HEK293 (cell line): ENCODE measurements around the gene KCNJ14.
A peak's percentile ranks its signal among the peaks of the same experiment; 100 is the strongest.

Experiments used
- CTCF ChIA-PET: fragments of 350-600 bp; formaldehyde crosslinking; extraction: SDS; loops from one replicate; lab custom pipeline; 2021; ENCODE audit warnings: antibody characterized with exemption; lab: Yijun Ruan, JAX
- POLR2A ChIA-PET: fragments of 300-600 bp; formaldehyde crosslinking; extraction: SDS; loops from one replicate; lab custom pipeline; 2020; ENCODE audit warnings: antibody characterized with exemption, inconsistent platforms; lab: Yijun Ruan, JAX
- H3K27ac ChIP-seq: fragments of 200-500 bp; sonication (Bioruptor generic); 2 replicates; pipeline ENCODE4 v1.5.1; 2014; ENCODE audit warnings: low read depth, low read length, control low read depth, inconsistent platforms; ENCODE audit errors: extremely low read depth
- H3K36me3 ChIP-seq, 2 experiments: fragments of 200-500 bp in 1 of 2; sonication (Bioruptor generic) in 1 of 2; 1 replicate in 1 of 2; 2 replicates in 1 of 2; pipeline ENCODE4 v1.5.1; 2014 to 2017; ENCODE audit warnings: inconsistent platforms in 2 of 2, low read length in 2 of 2; ENCODE audit not compliant: control insufficient read depth in 2 of 2, insufficient read depth in 1 of 2
- H3K4me1 ChIP-seq: fragments of 200-500 bp; sonication (Bioruptor generic); 2 replicates; pipeline ENCODE4 v1.5.1; 2014; ENCODE audit warnings: mild to moderate bottlenecking, low read length, inconsistent platforms; ENCODE audit not compliant: control insufficient read depth, insufficient read depth
- H3K4me3 ChIP-seq: 2 replicates; pipeline ENCODE4 v1.5.1; 2011; ENCODE audit warnings: low read depth, mild to moderate bottlenecking, control low read depth, low read length, moderate library complexity
- H3K9me3 ChIP-seq: fragments of 200-500 bp; sonication (Bioruptor generic); 2 replicates; pipeline ENCODE4 v1.5.1; 2014; ENCODE audit warnings: low read depth, low read length, inconsistent platforms; ENCODE audit not compliant: control insufficient read depth, insufficient read depth
- HOXD13 ChIP-seq: sonication (generic); formaldehyde crosslinking; IDR thresholded peaks from 2 replicates; pipeline ENCODE4 v1.8.0; 2022; ENCODE audit warnings: missing genetic modification reagents, borderline replicate concordance
- KLF7 ChIP-seq: fragments of 450-650 bp; formaldehyde crosslinking; IDR thresholded peaks from 2 replicates; pipeline ENCODE4 v1.5.1; 2016; ENCODE audit warnings: missing biosample characterization, missing genetic modification characterization, borderline replicate concordance
- KLF9 ChIP-seq: fragments of 450-650 bp; formaldehyde crosslinking; IDR thresholded peaks from 2 replicates; pipeline ENCODE4 v1.5.1; 2016; ENCODE audit warnings: missing biosample characterization, missing genetic modification characterization, low read depth
- MZF1 ChIP-seq: fragments of 450-650 bp; formaldehyde crosslinking; IDR thresholded peaks from 2 replicates; pipeline ENCODE4 v1.5.1; 2017; ENCODE audit warnings: missing biosample characterization, missing genetic modification characterization, borderline replicate concordance
- SETDB1 ChIP-seq: IDR thresholded peaks from one replicate; pipeline ENCODE4 v1.6.1; 2017; ENCODE audit warnings: mild to moderate bottlenecking, low read length, moderate library complexity, mixed read lengths; ENCODE audit not compliant: insufficient read length
- SP2 ChIP-seq: fragments of 450-650 bp; formaldehyde crosslinking; IDR thresholded peaks from 2 replicates; pipeline ENCODE4 v1.5.1; 2016; ENCODE audit warnings: missing biosample characterization, missing genetic modification characterization
- ZBTB17 ChIP-seq: fragments of 450-650 bp; formaldehyde crosslinking; IDR thresholded peaks from 2 replicates; pipeline ENCODE4 v1.5.1; 2016; ENCODE audit warnings: missing biosample characterization, missing genetic modification characterization
- ZNF175 ChIP-seq: fragments of 450-650 bp; formaldehyde crosslinking; IDR thresholded peaks from 2 replicates; pipeline ENCODE4 v1.5.1; 2016; ENCODE audit warnings: missing biosample characterization, missing genetic modification characterization
- ZNF239 ChIP-seq: fragments of 450-650 bp; formaldehyde crosslinking; IDR thresholded peaks from 2 replicates; pipeline ENCODE4 v1.5.1; 2016; ENCODE audit warnings: missing biosample characterization, missing genetic modification characterization
- ZNF311 ChIP-seq: fragments of 450-650 bp; formaldehyde crosslinking; IDR thresholded peaks from 2 replicates; pipeline ENCODE4 v1.5.1; 2017; ENCODE audit warnings: missing biosample characterization, missing genetic modification characterization, borderline replicate concordance
- ZNF366 ChIP-seq: fragments of 450-650 bp; formaldehyde crosslinking; conservative IDR thresholded peaks from 2 replicates; pipeline ENCODE4 v1.5.1; 2016; ENCODE audit warnings: missing biosample characterization, missing genetic modification characterization
- ZNF391 ChIP-seq: fragments of 450-650 bp; formaldehyde crosslinking; IDR thresholded peaks from 2 replicates; pipeline ENCODE4 v1.5.1; 2016; ENCODE audit warnings: low read depth, missing biosample characterization, missing genetic modification characterization, borderline replicate concordance
- ZNF558 ChIP-seq: fragments of 450-650 bp; formaldehyde crosslinking; IDR thresholded peaks from 2 replicates; pipeline ENCODE4 v1.5.1; 2016; ENCODE audit warnings: missing biosample characterization, missing genetic modification characterization
- ZNF596 ChIP-seq: fragments of 450-650 bp; IDR thresholded peaks from 2 replicates; pipeline ENCODE4 v1.5.0; 2018; ENCODE audit warnings: missing biosample characterization, mild to moderate bottlenecking, missing genetic modification characterization, moderate library complexity
- ZNF670 ChIP-seq: fragments of 450-650 bp; formaldehyde crosslinking; IDR thresholded peaks from 2 replicates; pipeline ENCODE4 v1.5.1; 2016; ENCODE audit warnings: missing biosample characterization, missing genetic modification characterization, low read depth
- ZNF830 ChIP-seq: fragments of 450-650 bp; IDR thresholded peaks from 2 replicates; pipeline ENCODE4 v1.5.0; 2018; ENCODE audit warnings: missing biosample characterization, missing genetic modification characterization, low read depth, mild to moderate bottlenecking, moderate library complexity
- TF ChIP-seq, protein P1 (sequence below): sonication (generic); formaldehyde crosslinking; IDR thresholded peaks from 2 replicates; pipeline ENCODE4 v1.8.1; 2022; ENCODE audit warnings: mild to moderate bottlenecking, moderate library complexity, missing genetic modification reagents
- TF ChIP-seq, protein P2 (sequence below): IDR thresholded peaks from 2 replicates; pipeline ENCODE4 v1.6.1; 2011; ENCODE audit warnings: mild to moderate bottlenecking, low read depth, low read length, borderline replicate concordance
- TF ChIP-seq, protein P3 (sequence below): fragments of 450-650 bp; formaldehyde crosslinking; IDR thresholded peaks from 2 replicates; pipeline ENCODE4 v1.5.1; 2016; ENCODE audit warnings: missing biosample characterization, missing genetic modification characterization
- TF ChIP-seq, protein P4 (sequence below): fragments of 450-650 bp; formaldehyde crosslinking; IDR thresholded peaks from 2 replicates; pipeline ENCODE4 v1.5.0; 2017; ENCODE audit warnings: missing biosample characterization, missing genetic modification characterization, borderline replicate concordance
- TF ChIP-seq, protein P5 (sequence below): fragments of 450-650 bp; formaldehyde crosslinking; IDR thresholded peaks from 2 replicates; pipeline ENCODE4 v1.5.1; 2016; ENCODE audit warnings: missing biosample characterization, missing genetic modification characterization, borderline replicate concordance
- TF ChIP-seq, protein P6 (sequence below): fragments of 450-650 bp; formaldehyde crosslinking; IDR thresholded peaks from 2 replicates; pipeline ENCODE4 v1.5.1; 2016; ENCODE audit warnings: missing biosample characterization, missing genetic modification characterization, low read depth
- TF ChIP-seq, protein P7 (sequence below): fragments of 450-650 bp; IDR thresholded peaks from 2 replicates; pipeline ENCODE4 v1.5.1; 2018; ENCODE audit warnings: missing biosample characterization, missing genetic modification characterization

The KCNJ14 gene

DNA sequence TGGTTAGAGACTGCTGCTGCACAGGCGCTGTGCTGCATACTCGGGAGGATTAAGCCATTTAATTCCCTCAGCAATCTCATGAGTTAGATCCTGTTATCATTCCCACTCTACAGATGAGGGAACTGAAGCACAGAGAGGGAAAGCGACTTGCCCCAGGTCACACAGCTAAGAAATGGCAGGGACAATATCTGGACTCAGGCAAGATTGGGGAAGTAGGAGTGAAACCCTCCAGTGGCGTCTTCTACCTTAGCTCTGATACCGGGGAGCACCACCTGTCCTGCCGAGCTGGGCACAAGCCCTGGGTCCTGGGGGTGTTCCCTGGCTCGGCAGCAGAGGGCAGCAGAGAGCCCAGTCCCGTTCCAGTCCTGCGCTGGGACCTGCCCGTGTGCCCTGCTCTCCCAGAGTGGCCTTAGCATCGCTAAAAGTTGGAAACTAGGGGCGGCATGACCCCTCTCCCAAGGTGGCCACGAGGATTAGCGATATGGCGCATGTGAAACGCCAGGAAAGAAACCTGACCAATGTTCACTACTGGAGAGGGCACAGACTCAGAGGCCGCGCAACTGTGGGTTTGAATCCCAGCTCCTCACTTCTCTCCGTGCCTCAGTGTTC, 34.3 kb downstream of the KCNJ14 start (continued):
- TF ChIP-seq, protein P1, sequence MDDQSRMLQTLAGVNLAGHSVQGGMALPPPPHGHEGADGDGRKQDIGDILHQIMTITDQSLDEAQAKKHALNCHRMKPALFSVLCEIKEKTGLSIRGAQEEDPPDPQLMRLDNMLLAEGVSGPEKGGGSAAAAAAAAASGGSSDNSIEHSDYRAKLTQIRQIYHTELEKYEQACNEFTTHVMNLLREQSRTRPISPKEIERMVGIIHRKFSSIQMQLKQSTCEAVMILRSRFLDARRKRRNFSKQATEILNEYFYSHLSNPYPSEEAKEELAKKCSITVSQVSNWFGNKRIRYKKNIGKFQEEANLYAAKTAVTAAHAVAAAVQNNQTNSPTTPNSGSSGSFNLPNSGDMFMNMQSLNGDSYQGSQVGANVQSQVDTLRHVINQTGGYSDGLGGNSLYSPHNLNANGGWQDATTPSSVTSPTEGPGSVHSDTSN (CRISPR knock-in tag): no peak

DNA sequence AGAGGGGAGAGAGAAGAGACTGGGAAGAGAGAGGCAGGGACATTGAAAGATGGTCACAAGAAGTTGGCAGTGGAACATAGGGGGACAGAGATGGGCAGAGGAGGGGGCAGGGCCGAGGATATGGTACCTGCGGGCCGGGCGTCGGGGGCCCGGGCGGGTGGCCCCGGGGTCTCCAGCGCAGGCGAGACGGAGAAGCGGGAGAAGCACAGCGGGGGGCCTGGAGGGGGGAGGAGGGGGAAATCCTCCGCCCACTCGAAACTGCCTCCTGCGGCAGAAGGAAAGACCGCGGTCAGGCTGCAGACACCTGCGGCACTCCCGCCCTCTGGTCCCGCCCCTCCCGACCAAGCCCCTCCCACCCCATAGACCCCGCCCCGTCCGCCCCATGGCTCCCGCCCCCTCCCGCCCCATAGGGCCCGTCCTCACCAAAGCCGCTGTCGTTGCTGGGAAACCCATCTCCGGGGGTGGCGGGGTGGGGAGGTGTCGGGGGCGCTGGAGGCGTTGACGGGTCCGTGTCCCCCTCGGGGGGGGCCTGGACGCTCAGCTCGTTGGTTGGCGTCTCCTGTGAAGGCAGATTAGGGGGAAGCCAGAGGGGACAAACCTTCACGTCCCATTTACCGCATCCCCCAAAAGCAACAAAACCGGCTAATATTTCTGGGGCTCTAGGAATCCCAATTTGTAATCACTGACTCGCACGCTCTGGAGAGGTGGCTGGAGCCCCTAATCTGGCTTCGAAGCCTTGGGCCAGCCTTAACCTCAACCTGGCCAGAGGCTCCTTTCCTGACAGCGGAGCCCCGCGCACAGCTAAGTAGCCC, 35.8 kb downstream of the KCNJ14 start:
- POLR2A ChIA-PET: interaction anchor here (0.6 to 1.9 kb wide), 3 partner anchors 93 to 170 kb away, joined by 3 to 15 read pairs (median 5); no protein-coding TSS in a partner anchor
- peak overlapping the region; percentile 11; the same call in 1 of the 2 replicates for H3K4me3 ChIP-seq
- H3K4me1 ChIP-seq: peaks cover 6% of the 10 kb centered on the region
- H3K9me3 ChIP-seq: no peaks in the 10 kb centered on the region
- no peaks in the 10 kb centered on the region for H3K36me3 ChIP-seq
- H3K27ac ChIP-seq: no peak overlapping the region
- CTCF ChIA-PET: interaction anchor here (0.9 to 11.2 kb wide), 9 partner anchors 16 to 177 kb away, joined by 3 to 170 read pairs (median 4); no protein-coding TSS in a partner anchor
- TF ChIP-seq ZBTB17 (peak; percentile 67), KLF9 (tag by site-specific recombination) (peak; percentile 76), ZNF670 (no peak), SETDB1 (no peak), KLF7 (no peak), ZNF239 (no peak), HOXD13 (no peak), ZNF830 (tag by site-specific recombination) (no peak), MZF1 (no peak), SP2 (peak; percentile 39), ZNF366 (tag by site-specific recombination) (no peak), ZNF391 (tag by site-specific recombination) (no peak), ZNF558 (no peak), ZNF596 (tag by site-specific recombination) (no peak), ZNF311 (no peak), ZNF175 (tag by site-specific recombination) (no peak)
- TF ChIP-seq, protein P2, sequence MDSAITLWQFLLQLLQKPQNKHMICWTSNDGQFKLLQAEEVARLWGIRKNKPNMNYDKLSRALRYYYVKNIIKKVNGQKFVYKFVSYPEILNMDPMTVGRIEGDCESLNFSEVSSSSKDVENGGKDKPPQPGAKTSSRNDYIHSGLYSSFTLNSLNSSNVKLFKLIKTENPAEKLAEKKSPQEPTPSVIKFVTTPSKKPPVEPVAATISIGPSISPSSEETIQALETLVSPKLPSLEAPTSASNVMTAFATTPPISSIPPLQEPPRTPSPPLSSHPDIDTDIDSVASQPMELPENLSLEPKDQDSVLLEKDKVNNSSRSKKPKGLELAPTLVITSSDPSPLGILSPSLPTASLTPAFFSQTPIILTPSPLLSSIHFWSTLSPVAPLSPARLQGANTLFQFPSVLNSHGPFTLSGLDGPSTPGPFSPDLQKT: no peak
- TF ChIP-seq, protein P3, sequence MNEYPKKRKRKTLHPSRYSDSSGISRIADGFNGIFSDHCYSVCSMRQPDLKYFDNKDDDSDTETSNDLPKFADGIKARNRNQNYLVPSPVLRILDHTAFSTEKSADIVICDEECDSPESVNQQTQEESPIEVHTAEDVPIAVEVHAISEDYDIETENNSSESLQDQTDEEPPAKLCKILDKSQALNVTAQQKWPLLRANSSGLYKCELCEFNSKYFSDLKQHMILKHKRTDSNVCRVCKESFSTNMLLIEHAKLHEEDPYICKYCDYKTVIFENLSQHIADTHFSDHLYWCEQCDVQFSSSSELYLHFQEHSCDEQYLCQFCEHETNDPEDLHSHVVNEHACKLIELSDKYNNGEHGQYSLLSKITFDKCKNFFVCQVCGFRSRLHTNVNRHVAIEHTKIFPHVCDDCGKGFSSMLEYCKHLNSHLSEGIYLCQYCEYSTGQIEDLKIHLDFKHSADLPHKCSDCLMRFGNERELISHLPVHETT (tag by site-specific recombination): no peak
- TF ChIP-seq, protein P4, sequence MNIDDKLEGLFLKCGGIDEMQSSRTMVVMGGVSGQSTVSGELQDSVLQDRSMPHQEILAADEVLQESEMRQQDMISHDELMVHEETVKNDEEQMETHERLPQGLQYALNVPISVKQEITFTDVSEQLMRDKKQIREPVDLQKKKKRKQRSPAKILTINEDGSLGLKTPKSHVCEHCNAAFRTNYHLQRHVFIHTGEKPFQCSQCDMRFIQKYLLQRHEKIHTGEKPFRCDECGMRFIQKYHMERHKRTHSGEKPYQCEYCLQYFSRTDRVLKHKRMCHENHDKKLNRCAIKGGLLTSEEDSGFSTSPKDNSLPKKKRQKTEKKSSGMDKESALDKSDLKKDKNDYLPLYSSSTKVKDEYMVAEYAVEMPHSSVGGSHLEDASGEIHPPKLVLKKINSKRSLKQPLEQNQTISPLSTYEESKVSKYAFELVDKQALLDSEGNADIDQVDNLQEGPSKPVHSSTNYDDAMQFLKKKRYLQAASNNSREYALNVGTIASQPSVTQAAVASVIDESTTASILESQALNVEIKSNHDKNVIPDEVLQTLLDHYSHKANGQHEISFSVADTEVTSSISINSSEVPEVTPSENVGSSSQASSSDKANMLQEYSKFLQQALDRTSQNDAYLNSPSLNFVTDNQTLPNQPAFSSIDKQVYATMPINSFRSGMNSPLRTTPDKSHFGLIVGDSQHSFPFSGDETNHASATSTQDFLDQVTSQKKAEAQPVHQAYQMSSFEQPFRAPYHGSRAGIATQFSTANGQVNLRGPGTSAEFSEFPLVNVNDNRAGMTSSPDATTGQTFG (tag by site-specific recombination): no peak
- TF ChIP-seq, protein P5, sequence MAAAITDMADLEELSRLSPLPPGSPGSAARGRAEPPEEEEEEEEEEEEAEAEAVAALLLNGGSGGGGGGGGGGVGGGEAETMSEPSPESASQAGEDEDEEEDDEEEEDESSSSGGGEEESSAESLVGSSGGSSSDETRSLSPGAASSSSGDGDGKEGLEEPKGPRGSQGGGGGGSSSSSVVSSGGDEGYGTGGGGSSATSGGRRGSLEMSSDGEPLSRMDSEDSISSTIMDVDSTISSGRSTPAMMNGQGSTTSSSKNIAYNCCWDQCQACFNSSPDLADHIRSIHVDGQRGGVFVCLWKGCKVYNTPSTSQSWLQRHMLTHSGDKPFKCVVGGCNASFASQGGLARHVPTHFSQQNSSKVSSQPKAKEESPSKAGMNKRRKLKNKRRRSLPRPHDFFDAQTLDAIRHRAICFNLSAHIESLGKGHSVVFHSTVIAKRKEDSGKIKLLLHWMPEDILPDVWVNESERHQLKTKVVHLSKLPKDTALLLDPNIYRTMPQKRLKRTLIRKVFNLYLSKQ: no peak
- TF ChIP-seq, protein P6, sequence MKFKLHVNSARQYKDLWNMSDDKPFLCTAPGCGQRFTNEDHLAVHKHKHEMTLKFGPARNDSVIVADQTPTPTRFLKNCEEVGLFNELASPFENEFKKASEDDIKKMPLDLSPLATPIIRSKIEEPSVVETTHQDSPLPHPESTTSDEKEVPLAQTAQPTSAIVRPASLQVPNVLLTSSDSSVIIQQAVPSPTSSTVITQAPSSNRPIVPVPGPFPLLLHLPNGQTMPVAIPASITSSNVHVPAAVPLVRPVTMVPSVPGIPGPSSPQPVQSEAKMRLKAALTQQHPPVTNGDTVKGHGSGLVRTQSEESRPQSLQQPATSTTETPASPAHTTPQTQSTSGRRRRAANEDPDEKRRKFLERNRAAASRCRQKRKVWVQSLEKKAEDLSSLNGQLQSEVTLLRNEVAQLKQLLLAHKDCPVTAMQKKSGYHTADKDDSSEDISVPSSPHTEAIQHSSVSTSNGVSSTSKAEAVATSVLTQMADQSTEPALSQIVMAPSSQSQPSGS (tag by site-specific recombination): no peak
- TF ChIP-seq, protein P7, sequence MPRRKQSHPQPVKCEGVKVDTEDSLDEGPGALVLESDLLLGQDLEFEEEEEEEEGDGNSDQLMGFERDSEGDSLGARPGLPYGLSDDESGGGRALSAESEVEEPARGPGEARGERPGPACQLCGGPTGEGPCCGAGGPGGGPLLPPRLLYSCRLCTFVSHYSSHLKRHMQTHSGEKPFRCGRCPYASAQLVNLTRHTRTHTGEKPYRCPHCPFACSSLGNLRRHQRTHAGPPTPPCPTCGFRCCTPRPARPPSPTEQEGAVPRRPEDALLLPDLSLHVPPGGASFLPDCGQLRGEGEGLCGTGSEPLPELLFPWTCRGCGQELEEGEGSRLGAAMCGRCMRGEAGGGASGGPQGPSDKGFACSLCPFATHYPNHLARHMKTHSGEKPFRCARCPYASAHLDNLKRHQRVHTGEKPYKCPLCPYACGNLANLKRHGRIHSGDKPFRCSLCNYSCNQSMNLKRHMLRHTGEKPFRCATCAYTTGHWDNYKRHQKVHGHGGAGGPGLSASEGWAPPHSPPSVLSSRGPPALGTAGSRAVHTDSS (tag by site-specific recombination): no peak
